Keratinocyte (primary cell): ENCODE data around the gene ANTKMT.
"Not testable (repeated sequence)": the region's sequence is repeated elsewhere in the genome, so short reads cannot be mapped to it uniquely, and the experiment has no call there.

ENCODE experiments used
- CTCF ChIP-seq, 3 experiments: IDR thresholded peaks in 1 of 3; conservative IDR thresholded peaks in 1 of 3; optimal IDR thresholded peaks in 1 of 3; 2 replicates in 2 of 3; 3 replicates in 1 of 3; pipeline versions ENCODE3 to v1.5.1; 2011; ENCODE audit warnings: low read length in 3 of 3, mild to moderate bottlenecking in 3 of 3, moderate library complexity in 2 of 3, control low read depth in 1 of 3, inconsistent platforms in 1 of 3; ENCODE audit not compliant: insufficient read depth in 2 of 3; ENCODE audit errors: extremely low read depth in 1 of 3
- EZH2 ChIP-seq: IDR thresholded peaks from one replicate; pipeline ENCODE4 v1.6.1; 2012; ENCODE audit warnings: inconsistent platforms, mild to moderate bottlenecking, low read length, moderate library complexity

- not testable (repeated sequence) for TF ChIP-seq CTCF (optimal IDR thresholded peaks at IDR 0.05 in 1 of 3, IDR thresholded peaks at IDR 0.05 in 1 of 3, conservative IDR thresholded peaks at IDR 0.05 in 1 of 3; ENCODE audit: extremely low read depth in 1 of 3, insufficient read depth in 2 of 3, low read length in 3 of 3); EZH2
Observed at GRCh38 chr16:691242-691641, 29.7 kb upstream of the ANTKMT start.
